ENCODE data around the gene SPAG8. TPM values are rescaled to one million over a fixed set of nuclear protein-coding genes. Genes with fewer than 3 reads are reported as not detected.

SPAG8 gene
- total and polyA plus RNA-seq, 7 experiments from 2014 or later: 1.2 to 9.1 (median 2.3) TPM

GRCh38 chr9:35840881-35841644 lies 29.0 kb upstream of the SPAG8 start:
- H3K27ac Mint-ChIP-seq: no peak overlapping the region
- peaks cover 0 to 19% of the 10 kb centered on the region in 2 donors for H3K4me1 ChIP-seq (ENCODE audit: control insufficient read depth in 2 of 2, insufficient read depth in 2 of 2, low read length in 2 of 2)
- no peak overlapping the region for H3K27ac ChIP-seq (ENCODE audit: low read depth, low read length)
- H3K9me3 Mint-ChIP-seq: no peaks in the 10 kb centered on the region
- ATAC-seq (no peak), DNase-seq (no peak)
- H3K27me3 Mint-ChIP-seq: no peaks in the 10 kb centered on the region
- H3K4me3 ChIP-seq (ENCODE audit: low read length): no peak overlapping the region
- intact Hi-C loops (cut with micrococcal nuclease): no loop called here
- H3K36me3 ChIP-seq (ENCODE audit: control insufficient read depth in 2 of 3, insufficient read depth in 3 of 3, low read length in 3 of 3): no peaks in the 10 kb centered on the region
- ChIA-PET POLR2A (no interaction called here), CTCF (interaction anchor here (1.0 kb wide), 1 partner anchor 165 kb away, joined by 4 read pairs; no protein-coding TSS in a partner anchor)
- H3K27me3 ChIP-seq (ENCODE audit: control insufficient read depth in 2 of 2, insufficient read depth in 2 of 2, low read length in 2 of 2): no peaks in the 10 kb centered on the region
- peaks cover 15 to 34% (median 19%) of the 10 kb centered on the region in 7 donors for H3K4me1 Mint-ChIP-seq
- no peaks in the 10 kb centered on the region for H3K9me3 ChIP-seq (ENCODE audit: control insufficient read depth in 2 of 3, low read length in 3 of 3)
- H3K36me3 Mint-ChIP-seq: no peaks in the 10 kb centered on the region
- H3K4me3 Mint-ChIP-seq: no peak overlapping the region

GRCh38 chr9:35839926-35840325 lies 27.9 kb upstream of the SPAG8 start:
- peak overlapping the region in 1 of 9 donors; percentile 87 for H3K27ac Mint-ChIP-seq

GRCh38 chr9:35836595-35836994 lies 24.5 kb upstream of the SPAG8 start:
- Mint-ChIP-seq H3K4me3 (no peak overlapping the region), H3K36me3 (no peaks in the 10 kb centered on the region), H3K4me1 (peaks cover 4 to 31% (median 10%) of the 10 kb centered on the region in 7 donors), H3K9me3 (no peaks in the 10 kb centered on the region), H3K27me3 (no peaks in the 10 kb centered on the region), H3K27ac (peak overlapping the region in 1 of 9 donors; percentile 11)
- Histone ChIP-seq H3K9me3 (ENCODE audit: control insufficient read depth in 2 of 3, low read length in 3 of 3) (no peaks in the 10 kb centered on the region), H3K36me3 (ENCODE audit: control insufficient read depth in 2 of 3, insufficient read depth in 3 of 3, low read length in 3 of 3) (peaks cover 0 to 3% (median 0%) of the 10 kb centered on the region in 3 experiments), H3K4me1 (ENCODE audit: control insufficient read depth in 2 of 2, insufficient read depth in 2 of 2, low read length in 2 of 2) (no peaks in the 10 kb centered on the region), H3K27me3 (ENCODE audit: control insufficient read depth in 2 of 2, insufficient read depth in 2 of 2, low read length in 2 of 2) (no peaks in the 10 kb centered on the region), H3K27ac (ENCODE audit: low read depth, low read length) (no peak overlapping the region), H3K4me3 (ENCODE audit: low read length) (no peak overlapping the region)
- ChIA-PET POLR2A (no interaction called here), CTCF (interaction anchor here (1.2 kb wide), 1 partner anchor 45 kb away, joined by 3 read pairs; no protein-coding TSS in a partner anchor)
- intact Hi-C loops (cut with micrococcal nuclease): no loop called here
- ATAC-seq (no peak), DNase-seq (no peak)

More at GRCh38 chr9:35839926-35840325, 27.9 kb upstream of the SPAG8 start:
- Histone ChIP-seq H3K4me3 (ENCODE audit: low read length) (no peak overlapping the region), H3K36me3 (ENCODE audit: control insufficient read depth in 2 of 3, insufficient read depth in 3 of 3, low read length in 3 of 3) (peaks cover 0 to 3% (median 0%) of the 10 kb centered on the region in 3 experiments), H3K4me1 (ENCODE audit: control insufficient read depth in 2 of 2, insufficient read depth in 2 of 2, low read length in 2 of 2) (peaks cover 0 to 8% of the 10 kb centered on the region in 2 donors), H3K27ac (ENCODE audit: low read depth, low read length) (no peak overlapping the region), H3K27me3 (ENCODE audit: control insufficient read depth in 2 of 2, insufficient read depth in 2 of 2, low read length in 2 of 2) (no peaks in the 10 kb centered on the region), H3K9me3 (ENCODE audit: control insufficient read depth in 2 of 3, low read length in 3 of 3) (no peaks in the 10 kb centered on the region)
- Mint-ChIP-seq H3K36me3 (no peaks in the 10 kb centered on the region), H3K4me1 (peaks cover 6 to 26% (median 10%) of the 10 kb centered on the region in 7 donors), H3K4me3 (no peak overlapping the region), H3K27me3 (no peaks in the 10 kb centered on the region), H3K9me3 (no peaks in the 10 kb centered on the region)
- intact Hi-C loops (cut with micrococcal nuclease): no loop called here
- POLR2A ChIA-PET: interaction anchor here (1.1 kb wide), 1 partner anchor 80 kb away, joined by 5 read pairs; no protein-coding TSS in a partner anchor
- CTCF ChIA-PET: interaction anchor here (0.9 kb wide), 1 partner anchor 50 kb away, joined by 3 read pairs; no protein-coding TSS in a partner anchor
- ATAC-seq (no peak), DNase-seq (no peak)

GRCh38 chr9:35835766-35836165 lies 23.7 kb upstream of the SPAG8 start:
- CTCF ChIA-PET: interaction anchor here (0.6 to 1.0 kb wide), 2 partner anchors 10 to 1384 kb away, joined by 3 read pairs; no protein-coding TSS in a partner anchor
- Histone ChIP-seq H3K27ac (ENCODE audit: low read depth, low read length) (no peak overlapping the region), H3K9me3 (ENCODE audit: control insufficient read depth in 2 of 3, low read length in 3 of 3) (no peaks in the 10 kb centered on the region), H3K36me3 (ENCODE audit: control insufficient read depth in 2 of 3, insufficient read depth in 3 of 3, low read length in 3 of 3) (peaks cover 0 to 3% (median 0%) of the 10 kb centered on the region in 3 experiments), H3K4me1 (ENCODE audit: control insufficient read depth in 2 of 2, insufficient read depth in 2 of 2, low read length in 2 of 2) (no peaks in the 10 kb centered on the region), H3K4me3 (ENCODE audit: low read length) (no peak overlapping the region), H3K27me3 (ENCODE audit: control insufficient read depth in 2 of 2, insufficient read depth in 2 of 2, low read length in 2 of 2) (no peaks in the 10 kb centered on the region)
- H3K27ac Mint-ChIP-seq: peak overlapping the region in 1 of 9 donors; percentile 74
- POLR2A ChIA-PET: no interaction called here
- no peaks in the 10 kb centered on the region for H3K9me3 Mint-ChIP-seq
- DNase-seq (no peak), ATAC-seq (no peak)
- intact Hi-C loops (cut with micrococcal nuclease): no loop called here
- H3K4me1 Mint-ChIP-seq: peaks cover 7 to 37% (median 19%) of the 10 kb centered on the region in 7 donors
- H3K4me3 Mint-ChIP-seq: no peak overlapping the region
- no peaks in the 10 kb centered on the region for H3K36me3 Mint-ChIP-seq
- no peaks in the 10 kb centered on the region for H3K27me3 Mint-ChIP-seq

GRCh38 chr9:35835216-35835632 lies 23.2 kb upstream of the SPAG8 start:
- H3K9me3 Mint-ChIP-seq: no peaks in the 10 kb centered on the region
- Histone ChIP-seq H3K36me3 (ENCODE audit: control insufficient read depth in 2 of 3, insufficient read depth in 3 of 3, low read length in 3 of 3) (peaks cover 0 to 3% (median 0%) of the 10 kb centered on the region in 3 experiments), H3K4me1 (ENCODE audit: control insufficient read depth in 2 of 2, insufficient read depth in 2 of 2, low read length in 2 of 2) (peaks cover 0 to under 1% of the 10 kb centered on the region in 2 donors), H3K9me3 (ENCODE audit: control insufficient read depth in 2 of 3, low read length in 3 of 3) (no peaks in the 10 kb centered on the region), H3K27me3 (ENCODE audit: control insufficient read depth in 2 of 2, insufficient read depth in 2 of 2, low read length in 2 of 2) (no peaks in the 10 kb centered on the region), H3K4me3 (ENCODE audit: low read length) (no peak overlapping the region), H3K27ac (ENCODE audit: low read depth, low read length) (no peak overlapping the region)
- intact Hi-C loops (cut with micrococcal nuclease): no loop called here
- H3K4me3 Mint-ChIP-seq: no peak overlapping the region
- POLR2A ChIA-PET: no interaction called here
- peak; percentile 21 for ATAC-seq
- H3K36me3 Mint-ChIP-seq: no peaks in the 10 kb centered on the region
- CTCF ChIA-PET: interaction anchor here (0.6 to 1.0 kb wide), 2 partner anchors 9 to 1384 kb away, joined by 3 read pairs; no protein-coding TSS in a partner anchor
- H3K4me1 Mint-ChIP-seq: peaks cover 11 to 37% (median 24%) of the 10 kb centered on the region in 7 donors
- no peak for DNase-seq
- no peak overlapping the region for H3K27ac Mint-ChIP-seq
- H3K27me3 Mint-ChIP-seq: no peaks in the 10 kb centered on the region

- Histone ChIP-seq H3K36me3 (ENCODE audit: control insufficient read depth in 2 of 3, insufficient read depth in 3 of 3, low read length in 3 of 3) (peaks cover 0 to 3% (median 0%) of the 10 kb centered on the region in 3 experiments), H3K27me3 (ENCODE audit: control insufficient read depth in 2 of 2, insufficient read depth in 2 of 2, low read length in 2 of 2) (no peaks in the 10 kb centered on the region), H3K27ac (ENCODE audit: low read depth, low read length) (no peak overlapping the region), H3K9me3 (ENCODE audit: control insufficient read depth in 2 of 3, low read length in 3 of 3) (no peaks in the 10 kb centered on the region), H3K4me1 (ENCODE audit: control insufficient read depth in 2 of 2, insufficient read depth in 2 of 2, low read length in 2 of 2) (peaks cover 3 to 7% of the 10 kb centered on the region in 2 donors), H3K4me3 (ENCODE audit: low read length) (no peak overlapping the region)
- Mint-ChIP-seq H3K9me3 (no peaks in the 10 kb centered on the region), H3K4me1 (peaks cover 18 to 41% (median 31%) of the 10 kb centered on the region in 7 donors), H3K4me3 (no peak overlapping the region), H3K27me3 (no peaks in the 10 kb centered on the region), H3K27ac (peak overlapping the region in 1 of 9 donors; percentile 34), H3K36me3 (no peaks in the 10 kb centered on the region)
- POLR2A ChIA-PET: no interaction called here
- intact Hi-C loops (cut with micrococcal nuclease): no loop called here
- no peak for ATAC-seq
- no peak for DNase-seq
- CTCF ChIA-PET: interaction anchor here (0.6 to 1.0 kb wide), 3 partner anchors 8 to 1383 kb away, joined by 3 to 6 read pairs (median 3); no protein-coding TSS in a partner anchor
These were observed 22.5 kb upstream of the SPAG8 start for GRCh38 chr9:35834260-35835215.
